H4 (cell line): ENCODE results near the gene RPS6KL1. TPM values are rescaled to one million over a fixed set of nuclear protein-coding genes. Genes with fewer than 3 reads are reported as not detected.

Experiments
- DNase-seq: peaks from one replicate; pipeline ENCODE4 v3.0.0-alpha.2; 2015; ENCODE audit warnings: low spot score
- total RNA-seq: library from RNA; depleted of rRNA; stranded (reverse); fragments of >200 nt; shearing (Covaris generic); gene quantifications from 2 replicates; pipeline ENCODE4 v1.2.3, GENCODE V29; 2014; rRNA removed

The RPS6KL1 gene
- not detected in 2 replicates for total RNA-seq

- DNase-seq, result no peak
Observed at GRCh38 chr14:74922752-74923401, at the start of gene RPS6KL1. Gene RPS6KL1, minus strand, starts transcription at chr14:74923260. Its CDS starts 1,719 bp downstream, at chr14:74921541.

GRCh38 chr14:74968811-74969210 lies 45.8 kb upstream of the RPS6KL1 start:
- no peak for DNase-seq

GRCh38 chr14:74965486-74966153 lies 42.6 kb upstream of the RPS6KL1 start:
- no peak for DNase-seq

- DNase-seq, result no peak
Observed at GRCh38 chr14:74964787-74965485, 41.9 kb upstream of the RPS6KL1 start.

- peak; percentile 49 for DNase-seq
Observed at GRCh38 chr14:74963705-74964271, 40.7 kb upstream of the RPS6KL1 start.

- DNase-seq, result no peak
Observed at GRCh38 chr14:74963178-74963704, 40.2 kb upstream of the RPS6KL1 start.

- no peak for DNase-seq
Observed at GRCh38 chr14:74962493-74962892, 39.4 kb upstream of the RPS6KL1 start.

GRCh38 chr14:74962046-74962445 lies 39.0 kb upstream of the RPS6KL1 start:
- no peak for DNase-seq

- DNase-seq, result no peak
Observed at GRCh38 chr14:74961238-74961911, 38.3 kb upstream of the RPS6KL1 start.

GRCh38 chr14:74960736-74961135 lies 37.7 kb upstream of the RPS6KL1 start:
- no peak for DNase-seq

- no peak for DNase-seq
Observed at GRCh38 chr14:74959596-74960180, 36.6 kb upstream of the RPS6KL1 start.

GRCh38 chr14:74956280-74957072 lies 33.4 kb upstream of the RPS6KL1 start:
- no peak for DNase-seq

- DNase-seq, result no peak
Observed at GRCh38 chr14:74956027-74956279, 32.9 kb upstream of the RPS6KL1 start.

GRCh38 chr14:74955229-74956026 lies 32.4 kb upstream of the RPS6KL1 start, which contains the start of gene PGF:
Gene PGF, minus strand, starts transcription at chr14:74955597. Its CDS starts 355 bp downstream, at chr14:74955242.
- DNase-seq, result peak; percentile 24

GRCh38 chr14:74954947-74955228 lies 31.8 kb upstream of the RPS6KL1 start:
- DNase-seq, result no peak

GRCh38 chr14:74954232-74954946 lies 31.3 kb upstream of the RPS6KL1 start:
- DNase-seq, result no peak

- DNase-seq, result no peak
Observed at GRCh38 chr14:74953686-74954085, 30.6 kb upstream of the RPS6KL1 start.

GRCh38 chr14:74952697-74953484 lies 29.8 kb upstream of the RPS6KL1 start:
- no peak for DNase-seq
